PFSK-1 (cell line): ENCODE results near the gene EHD3.

ENCODE experiments used
- POLR2AphosphoS5 ChIP-seq: IDR thresholded peaks from 2 replicates; pipeline ENCODE4 v1.6.1; 2012; ENCODE audit warnings: low read depth, mild to moderate bottlenecking, control low read depth, low read length, moderate library complexity
- TF ChIP-seq, protein P1 (sequence below), 2 experiments: IDR thresholded peaks; 2 replicates each; pipeline versions ENCODE4 v1.6.1 to v1.8.0; 2011 to 2012; ENCODE audit warnings: low read depth in 2 of 2, low read length in 2 of 2, control low read depth in 1 of 2, inconsistent platforms in 1 of 2, mild to moderate bottlenecking in 1 of 2, moderate library complexity in 1 of 2; ENCODE audit not compliant: insufficient read depth in 1 of 2

- no peak for TF ChIP-seq POLR2AphosphoS5
- TF ChIP-seq, protein P1, sequence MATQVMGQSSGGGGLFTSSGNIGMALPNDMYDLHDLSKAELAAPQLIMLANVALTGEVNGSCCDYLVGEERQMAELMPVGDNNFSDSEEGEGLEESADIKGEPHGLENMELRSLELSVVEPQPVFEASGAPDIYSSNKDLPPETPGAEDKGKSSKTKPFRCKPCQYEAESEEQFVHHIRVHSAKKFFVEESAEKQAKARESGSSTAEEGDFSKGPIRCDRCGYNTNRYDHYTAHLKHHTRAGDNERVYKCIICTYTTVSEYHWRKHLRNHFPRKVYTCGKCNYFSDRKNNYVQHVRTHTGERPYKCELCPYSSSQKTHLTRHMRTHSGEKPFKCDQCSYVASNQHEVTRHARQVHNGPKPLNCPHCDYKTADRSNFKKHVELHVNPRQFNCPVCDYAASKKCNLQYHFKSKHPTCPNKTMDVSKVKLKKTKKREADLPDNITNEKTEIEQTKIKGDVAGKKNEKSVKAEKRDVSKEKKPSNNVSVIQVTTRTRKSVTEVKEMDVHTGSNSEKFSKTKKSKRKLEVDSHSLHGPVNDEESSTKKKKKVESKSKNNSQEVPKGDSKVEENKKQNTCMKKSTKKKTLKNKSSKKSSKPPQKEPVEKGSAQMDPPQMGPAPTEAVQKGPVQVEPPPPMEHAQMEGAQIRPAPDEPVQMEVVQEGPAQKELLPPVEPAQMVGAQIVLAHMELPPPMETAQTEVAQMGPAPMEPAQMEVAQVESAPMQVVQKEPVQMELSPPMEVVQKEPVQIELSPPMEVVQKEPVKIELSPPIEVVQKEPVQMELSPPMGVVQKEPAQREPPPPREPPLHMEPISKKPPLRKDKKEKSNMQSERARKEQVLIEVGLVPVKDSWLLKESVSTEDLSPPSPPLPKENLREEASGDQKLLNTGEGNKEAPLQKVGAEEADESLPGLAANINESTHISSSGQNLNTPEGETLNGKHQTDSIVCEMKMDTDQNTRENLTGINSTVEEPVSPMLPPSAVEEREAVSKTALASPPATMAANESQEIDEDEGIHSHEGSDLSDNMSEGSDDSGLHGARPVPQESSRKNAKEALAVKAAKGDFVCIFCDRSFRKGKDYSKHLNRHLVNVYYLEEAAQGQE (IDR thresholded peaks at IDR 0.05; ENCODE audit: insufficient read depth in 1 of 2, low read depth in 2 of 2, low read length in 2 of 2) = no peak
These were observed 40.1 kb upstream of the EHD3 start for GRCh38 chr2:31193806-31194205.
